Left forelimb (tissue), 1 donor: ENCODE results near the gene SPTB.

Source experiments
- DNase-seq: peaks from one replicate; pipeline ENCODE4 v3.0.0-alpha.2; 2018; ENCODE audit warnings: low spot score

Gene SPTB

DNA sequence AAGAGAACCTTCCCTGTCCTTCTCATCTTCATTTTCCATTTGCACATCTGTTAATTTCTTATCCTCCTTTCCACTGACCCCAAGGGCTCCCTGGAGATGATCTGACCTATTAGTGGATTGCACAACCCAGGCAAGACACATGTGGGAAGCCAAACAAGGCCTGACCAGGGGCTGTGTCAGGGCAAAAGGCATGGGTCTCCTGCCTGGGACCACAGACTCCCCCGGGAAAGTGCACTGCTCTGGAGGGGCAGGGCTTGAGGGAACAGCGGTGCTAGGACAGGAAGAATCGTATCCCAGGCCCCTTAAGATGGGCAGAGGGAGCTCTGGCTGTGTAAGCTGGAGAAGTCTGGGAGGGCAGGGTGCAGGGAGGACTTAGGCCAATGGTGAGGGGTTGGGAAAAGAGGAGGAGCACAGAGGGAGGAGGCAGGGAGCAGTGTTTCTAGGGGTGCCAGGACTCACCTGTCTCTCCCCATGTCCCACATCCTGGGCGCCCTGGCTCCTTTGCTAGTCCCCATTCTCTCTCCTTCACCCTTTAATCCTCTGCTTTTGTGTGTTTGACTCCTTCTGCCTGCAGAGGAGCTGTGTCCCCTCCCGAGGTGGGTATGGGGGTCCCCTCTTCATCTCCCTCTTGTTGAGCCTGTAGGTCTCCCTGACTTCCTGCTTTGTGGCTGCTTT lies 150.2 kb downstream of the SPTB start:
- no peak for DNase-seq

DNA sequence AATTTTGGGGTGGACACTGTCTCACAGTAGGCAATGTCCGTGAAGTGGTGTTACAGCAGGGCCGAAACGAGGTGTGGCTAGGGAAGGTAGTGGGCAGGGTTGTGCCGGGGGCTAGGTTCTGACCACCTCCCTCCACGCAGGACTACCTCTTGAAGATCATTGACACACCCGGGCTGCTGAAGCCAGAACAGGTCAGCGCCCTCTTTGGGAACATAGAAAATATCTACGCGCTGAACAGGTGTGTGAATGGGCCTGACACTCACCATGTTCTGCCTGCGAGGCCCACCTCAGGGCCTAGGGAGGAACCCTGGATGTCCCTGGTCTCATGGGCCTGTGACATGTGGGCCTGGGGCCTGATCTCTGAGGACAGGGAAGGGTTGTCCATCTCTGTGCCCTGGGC lies 150.9 kb downstream of the SPTB start:
- DNase-seq: no peak

DNA sequence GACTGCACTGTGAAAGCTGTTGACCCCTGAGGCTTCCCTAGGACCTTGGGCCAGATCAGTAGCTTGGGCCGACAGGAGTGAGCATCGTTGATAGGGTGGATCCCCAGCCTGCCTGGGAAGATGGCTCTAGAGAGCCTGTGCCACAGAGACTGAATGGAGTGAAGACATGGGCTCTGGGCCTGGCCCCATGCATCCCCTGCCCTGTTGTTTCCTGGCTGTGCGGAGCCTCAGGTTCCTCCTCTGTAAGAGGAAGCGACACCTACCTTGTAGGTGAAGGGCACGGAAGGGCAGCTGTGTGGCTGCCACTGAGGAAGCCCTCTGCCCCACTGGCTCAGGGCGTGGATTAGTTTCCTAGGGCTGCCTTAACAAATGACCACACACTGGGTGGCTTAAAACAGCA lies 151.6 kb downstream of the SPTB start:
- no peak for DNase-seq

DNA sequence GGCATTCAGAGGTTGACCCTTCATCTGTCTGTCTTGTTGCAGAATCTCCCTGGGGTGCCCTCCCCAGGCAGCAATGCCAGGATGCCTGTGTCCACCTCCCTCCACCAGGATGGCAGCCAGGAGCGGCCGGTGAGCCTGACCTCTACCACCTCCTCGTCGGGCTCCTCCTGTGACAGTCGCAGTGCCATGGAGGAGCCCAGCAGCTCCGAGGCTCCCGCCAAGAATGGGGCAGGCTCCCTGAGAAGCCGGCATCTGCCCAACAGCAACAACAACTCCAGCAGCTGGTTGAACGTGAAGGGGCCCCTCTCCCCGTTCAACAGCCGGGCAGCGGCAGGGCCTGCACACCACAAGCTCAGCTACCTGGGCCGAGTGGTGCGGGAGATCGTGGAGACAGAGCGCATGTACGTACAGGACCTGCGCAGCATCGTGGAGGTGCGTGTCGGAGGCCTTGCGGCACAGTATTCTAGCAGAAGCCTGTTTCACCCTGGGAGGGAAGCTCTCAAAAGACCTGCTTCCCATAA lies 152.1 kb downstream of the SPTB start:
- DNase-seq: no peak

DNA sequence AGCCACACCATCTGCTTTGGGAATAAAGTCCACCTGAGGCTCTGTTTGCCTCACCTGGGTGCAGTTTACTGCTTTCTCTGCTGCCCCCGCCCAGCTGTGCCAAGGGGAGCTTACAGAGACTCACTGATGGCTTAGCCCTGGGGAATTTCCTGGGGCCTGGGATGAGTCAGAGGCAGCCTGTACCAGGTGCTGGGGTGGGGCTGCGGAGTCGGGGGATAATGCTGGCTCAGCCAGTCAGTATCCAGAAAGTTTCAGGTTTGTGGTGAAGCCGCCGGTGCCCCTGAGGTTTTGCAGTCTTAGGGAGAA lies 153.2 kb downstream of the SPTB start:
- DNase-seq: no peak

DNA sequence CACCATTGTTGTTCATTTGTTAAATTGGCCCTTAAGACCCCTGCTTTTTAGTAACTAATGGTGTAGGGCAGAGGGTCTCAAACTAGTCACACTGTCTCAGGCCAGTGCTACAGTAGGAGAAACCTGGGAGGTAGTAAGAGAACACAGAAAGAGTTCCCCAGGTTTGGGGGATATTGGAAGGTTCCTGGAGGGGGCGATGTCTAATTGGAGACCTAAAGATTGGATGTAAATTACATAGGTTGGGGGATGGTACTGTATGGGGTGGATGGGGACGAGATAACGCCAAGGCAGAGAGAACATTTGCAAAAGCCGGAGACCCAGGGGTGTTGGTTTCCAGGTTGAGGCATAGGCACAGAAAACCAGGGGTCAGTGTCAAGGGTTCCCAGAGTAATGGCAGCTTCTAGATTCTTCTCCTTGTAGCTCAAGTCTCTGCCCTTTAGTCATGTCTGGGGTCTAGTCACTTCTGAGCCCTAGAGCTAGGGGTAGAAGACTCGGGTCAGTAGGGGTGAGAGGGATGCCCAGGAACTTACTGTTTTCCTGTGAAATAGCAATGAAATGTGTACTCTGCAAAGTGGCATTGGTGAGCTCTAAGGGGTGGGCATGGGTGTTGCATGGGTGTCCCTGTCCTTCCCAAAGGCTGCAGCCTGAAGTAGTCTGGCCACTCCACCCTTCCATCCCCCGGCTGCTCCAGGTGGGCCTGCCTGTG lies 153.7 kb downstream of the SPTB start:
- no peak for DNase-seq

DNA sequence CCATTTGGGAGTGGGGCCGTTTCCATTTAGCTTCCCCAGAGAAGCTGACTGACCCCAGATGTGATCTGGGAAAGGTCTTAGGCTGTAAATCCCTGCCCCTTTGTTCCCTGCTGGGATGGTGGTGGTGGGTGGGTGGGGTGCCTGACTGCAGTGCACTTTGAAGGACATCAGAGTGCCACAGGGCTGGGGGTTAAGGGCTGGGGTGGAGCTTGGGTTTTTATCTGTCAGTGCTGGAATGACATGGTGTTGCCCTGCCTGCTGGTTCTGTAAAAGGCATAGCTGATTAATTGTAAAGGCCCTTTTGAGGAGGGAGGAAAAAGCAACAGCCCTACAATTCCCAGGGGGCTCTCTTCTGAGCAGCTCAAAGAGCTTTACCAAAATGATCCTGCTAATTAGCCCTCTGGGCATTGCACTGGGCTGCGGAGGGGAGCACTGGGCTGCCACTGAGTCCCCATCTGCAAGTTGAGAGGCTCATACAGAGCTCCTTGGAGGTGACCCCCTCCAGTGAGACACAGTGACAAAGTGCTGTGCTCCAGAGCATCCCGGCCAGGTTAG lies 154.4 kb downstream of the SPTB start:
- no peak for DNase-seq

DNA sequence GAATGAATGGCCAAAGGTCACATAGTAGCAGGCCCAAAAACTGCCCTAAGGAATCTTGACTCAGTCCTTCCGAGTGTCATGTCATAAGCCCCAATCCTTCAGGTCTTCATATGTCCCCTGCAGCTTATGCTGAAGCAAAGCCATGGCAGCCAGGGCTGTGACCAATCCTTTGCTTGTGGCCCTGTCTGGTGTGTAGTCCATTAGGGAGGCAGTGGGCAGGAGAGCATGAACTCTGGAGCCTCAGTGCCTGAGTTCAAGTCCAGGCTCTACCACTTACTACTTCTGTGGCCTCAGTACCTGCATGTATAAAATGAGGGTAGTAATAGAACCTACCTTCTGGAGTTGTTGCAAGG lies 155.2 kb downstream of the SPTB start:
- DNase-seq: no peak

DNA sequence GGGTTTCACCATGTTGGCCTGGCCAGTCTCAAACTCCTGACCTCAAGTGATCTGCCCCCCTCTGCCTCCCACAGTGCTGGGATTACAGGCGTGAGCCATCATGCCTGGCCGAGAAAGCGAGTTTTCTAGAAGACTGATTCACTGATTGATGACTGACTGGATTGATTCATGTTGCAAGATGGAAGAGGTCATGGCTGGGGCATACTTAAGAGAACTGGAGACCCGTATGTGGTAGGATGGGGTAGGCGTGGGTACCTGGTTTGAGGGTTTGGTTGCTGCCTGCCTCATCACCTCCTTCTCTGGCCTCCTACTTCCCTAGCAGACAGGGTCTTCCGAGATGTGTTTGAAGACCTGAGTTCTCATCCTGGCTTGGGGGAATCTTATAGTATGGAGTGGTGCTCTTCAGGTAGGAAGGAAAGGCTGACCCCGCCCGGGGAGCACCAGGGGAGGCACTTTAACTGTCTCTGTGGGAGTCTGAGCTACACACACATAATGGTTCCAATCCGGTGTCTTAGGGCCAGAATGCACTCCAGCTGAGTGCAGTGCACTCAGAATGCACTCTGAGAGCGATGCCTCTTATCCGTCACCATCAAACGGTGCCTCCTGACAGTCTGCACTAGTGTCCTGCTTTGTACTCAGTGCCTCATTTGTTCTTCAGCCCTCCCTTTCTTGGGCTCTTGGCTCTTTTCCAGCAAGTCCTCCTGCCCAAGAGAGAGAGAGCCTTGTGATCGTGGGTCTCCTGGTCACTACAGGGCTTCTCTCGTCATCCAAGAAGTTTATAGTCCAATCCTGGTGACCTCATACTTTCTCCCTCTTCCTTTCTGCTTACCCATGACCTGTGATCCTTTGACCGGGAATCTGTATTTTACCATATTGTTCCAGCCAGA lies 155.8 kb downstream of the SPTB start:
- DNase-seq: no peak

DNA sequence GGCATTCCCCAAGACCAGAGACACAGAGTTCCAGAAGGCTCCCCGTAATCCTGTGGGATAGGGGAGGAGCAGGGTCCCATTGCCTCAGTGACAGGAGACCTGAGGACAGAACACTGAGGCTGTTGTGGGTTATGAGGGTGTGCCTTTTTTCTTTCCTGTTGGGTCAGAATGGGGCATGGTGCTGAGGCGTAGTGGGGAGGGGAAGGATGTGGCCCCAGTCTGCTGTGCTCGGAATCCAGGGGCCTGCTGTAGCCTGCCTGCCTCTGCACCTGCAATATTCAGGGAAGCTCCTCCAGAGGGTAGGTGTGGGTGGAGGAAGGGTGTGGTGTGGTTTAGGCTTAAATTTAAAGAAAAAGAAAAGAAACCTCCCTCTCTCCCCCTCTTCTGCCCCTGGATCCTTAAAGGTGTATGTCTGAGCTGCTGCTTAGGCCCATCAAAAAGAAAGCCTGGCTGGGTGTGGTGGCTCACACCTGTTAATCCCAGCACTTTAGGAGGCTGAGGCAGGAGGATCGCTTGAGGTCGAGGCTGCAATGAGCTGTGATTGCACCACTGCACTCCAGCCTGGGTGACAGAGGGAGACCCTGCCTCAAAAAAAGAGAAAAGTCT lies 156.8 kb downstream of the SPTB start:
- DNase-seq: no peak

DNA sequence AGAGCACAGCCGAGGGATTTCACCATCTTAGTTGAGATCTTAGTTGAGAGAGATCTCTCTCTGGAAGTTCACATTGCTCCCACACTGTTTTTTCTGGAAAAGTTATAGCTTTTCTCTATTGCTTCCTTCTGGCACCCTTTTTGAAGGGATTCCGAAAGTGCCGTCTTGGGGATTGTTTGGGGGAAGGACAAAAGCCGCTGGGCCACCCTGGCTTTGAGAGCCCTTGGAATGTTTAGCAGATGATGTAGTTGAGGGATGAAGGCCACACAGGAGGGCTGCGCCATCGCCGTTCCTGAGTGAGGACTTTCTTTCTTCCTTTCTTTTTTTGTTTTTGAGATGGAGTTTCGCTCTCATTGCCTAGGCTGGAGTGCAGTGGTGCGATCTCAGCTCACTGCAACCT lies 157.8 kb downstream of the SPTB start:
- no peak for DNase-seq

DNA sequence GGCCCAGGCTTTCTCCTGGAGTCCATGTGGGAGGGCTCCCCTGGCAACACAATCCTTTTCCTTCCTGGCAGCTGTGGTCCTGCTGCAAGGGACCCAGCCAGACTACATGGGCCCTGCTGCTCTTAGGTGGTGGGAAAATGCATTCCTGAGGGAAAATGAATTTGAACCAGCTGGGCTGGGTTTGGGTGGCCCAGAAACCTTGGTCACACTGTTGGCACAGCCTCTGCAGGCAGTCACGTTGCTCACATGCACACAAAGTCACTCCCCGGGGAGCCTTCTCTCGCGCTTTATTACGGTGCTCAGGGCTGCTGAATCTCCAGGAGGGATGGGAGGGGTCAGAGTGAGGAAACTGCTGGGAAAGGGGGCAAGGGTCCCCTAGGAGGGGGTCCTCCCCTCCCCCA lies 158.3 kb downstream of the SPTB start:
- no peak for DNase-seq

DNA sequence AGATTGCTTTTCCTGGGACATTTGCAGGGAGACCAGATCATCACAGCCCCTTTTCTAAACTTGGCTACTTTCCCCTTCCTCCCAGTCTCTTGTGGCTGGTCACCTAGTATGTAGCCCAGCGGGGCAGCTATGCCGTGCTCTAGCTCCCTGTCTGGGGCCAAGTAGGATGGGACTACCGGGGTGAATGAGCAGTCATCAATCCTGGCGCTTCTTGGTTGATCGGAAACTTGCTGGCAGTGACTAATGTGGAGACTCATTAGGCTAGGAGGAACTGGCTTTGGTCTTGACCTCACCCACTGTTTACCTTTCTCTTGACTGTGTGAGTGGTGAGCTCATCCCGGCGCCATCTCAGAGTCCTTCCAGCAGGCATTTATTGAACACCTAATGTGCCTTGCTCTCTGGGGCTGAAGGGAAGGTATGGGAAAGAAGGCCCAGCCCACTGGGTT lies 159.6 kb downstream of the SPTB start:
- no peak for DNase-seq

DNA sequence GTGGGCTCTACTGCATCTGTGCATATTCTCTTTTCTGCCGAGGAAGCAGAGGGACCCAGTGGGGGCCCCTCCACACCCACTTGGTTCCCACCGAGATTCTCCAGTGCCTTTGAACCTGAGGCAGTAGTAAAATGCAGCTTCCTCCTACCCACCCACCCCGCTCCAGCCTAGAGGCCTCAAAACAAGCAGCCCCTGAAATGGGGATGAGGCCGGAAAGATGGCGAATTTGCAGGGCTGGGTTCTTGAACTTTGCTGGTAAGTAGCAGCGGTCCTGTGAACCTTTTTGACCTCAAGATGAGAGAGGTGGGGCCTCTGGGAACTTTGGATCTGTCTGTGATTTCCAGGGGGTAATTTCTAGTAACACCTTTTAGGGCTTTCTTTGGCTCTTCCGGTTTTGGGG lies 160.1 kb downstream of the SPTB start:
- no peak for DNase-seq

DNA sequence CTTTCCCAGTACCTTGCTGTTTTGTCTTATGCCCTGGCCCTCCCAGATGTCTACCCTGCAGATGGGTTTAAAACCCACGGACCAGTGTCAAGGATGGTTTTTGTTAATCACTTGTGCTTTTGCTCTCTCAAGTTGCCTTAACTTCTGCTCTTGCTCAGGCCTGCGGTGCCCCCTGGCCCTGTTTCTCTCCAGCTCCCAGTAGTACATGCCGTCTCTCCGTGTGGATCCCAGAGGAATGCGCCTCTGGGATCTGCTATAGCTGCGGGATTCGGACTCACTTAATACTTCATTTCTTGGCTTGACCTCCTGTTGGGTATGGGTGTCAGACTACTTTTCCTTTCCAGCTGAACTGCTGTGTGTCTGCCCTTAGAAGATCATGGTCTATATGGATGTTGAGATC lies 160.9 kb downstream of the SPTB start:
- DNase-seq: no peak

DNA sequence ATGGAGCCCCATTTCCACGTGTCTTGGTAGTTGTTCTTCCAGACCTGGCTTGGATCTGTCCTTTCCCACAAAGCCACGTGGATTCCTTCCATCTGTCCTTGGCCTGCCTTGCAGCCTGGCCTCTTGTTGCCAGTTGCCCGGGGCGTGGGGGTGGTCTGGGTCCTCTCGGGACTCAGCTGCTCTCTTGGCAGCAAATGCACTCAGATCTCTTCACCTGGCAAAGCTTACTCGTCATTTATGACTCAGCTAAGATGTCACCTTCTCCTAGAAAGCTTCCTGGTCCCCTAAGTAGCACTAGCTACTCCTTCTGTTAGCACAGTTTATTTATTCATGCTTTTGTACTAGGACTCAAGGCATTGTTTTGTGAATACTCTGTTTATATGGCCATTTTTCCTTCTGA lies 161.8 kb downstream of the SPTB start:
- no peak for DNase-seq

DNA sequence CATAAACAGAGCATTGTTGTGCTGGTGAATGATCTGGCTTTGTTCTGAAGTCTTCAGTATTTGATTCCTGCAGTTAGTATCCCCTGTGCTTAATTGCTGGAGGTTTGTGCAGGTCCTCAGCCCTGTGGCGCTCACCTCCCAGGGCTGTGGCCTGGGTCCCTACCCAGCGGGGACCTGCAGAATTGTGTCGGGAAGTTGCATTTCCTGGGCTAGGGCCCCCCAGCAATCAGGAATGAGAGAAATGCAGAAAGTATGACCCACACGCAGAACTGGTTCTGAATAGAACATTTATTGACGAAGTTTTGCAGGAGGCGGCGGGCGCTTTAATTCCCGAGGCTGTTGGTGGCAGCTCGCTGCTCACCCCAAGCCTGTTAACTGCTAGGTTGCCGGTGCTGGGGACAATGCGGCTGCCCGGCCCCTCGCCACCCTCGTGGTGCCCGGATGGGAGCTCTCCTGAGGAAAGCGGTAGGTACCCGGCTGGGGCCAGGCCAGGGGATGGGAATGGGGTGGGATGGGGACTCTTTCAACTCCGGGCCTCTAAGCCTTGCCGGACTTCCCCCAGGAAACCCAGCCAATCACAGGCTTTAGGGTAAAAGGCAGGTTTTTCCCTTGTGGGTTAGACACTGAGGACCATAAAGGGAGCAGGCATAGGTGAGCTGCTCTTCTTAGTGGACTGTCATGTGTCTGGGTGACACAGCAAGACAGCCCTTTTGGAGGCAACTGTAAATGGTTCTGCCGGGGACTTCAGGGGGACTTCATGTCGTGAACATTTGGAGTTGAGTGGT lies 163.9 kb downstream of the SPTB start:
- no peak for DNase-seq

DNA sequence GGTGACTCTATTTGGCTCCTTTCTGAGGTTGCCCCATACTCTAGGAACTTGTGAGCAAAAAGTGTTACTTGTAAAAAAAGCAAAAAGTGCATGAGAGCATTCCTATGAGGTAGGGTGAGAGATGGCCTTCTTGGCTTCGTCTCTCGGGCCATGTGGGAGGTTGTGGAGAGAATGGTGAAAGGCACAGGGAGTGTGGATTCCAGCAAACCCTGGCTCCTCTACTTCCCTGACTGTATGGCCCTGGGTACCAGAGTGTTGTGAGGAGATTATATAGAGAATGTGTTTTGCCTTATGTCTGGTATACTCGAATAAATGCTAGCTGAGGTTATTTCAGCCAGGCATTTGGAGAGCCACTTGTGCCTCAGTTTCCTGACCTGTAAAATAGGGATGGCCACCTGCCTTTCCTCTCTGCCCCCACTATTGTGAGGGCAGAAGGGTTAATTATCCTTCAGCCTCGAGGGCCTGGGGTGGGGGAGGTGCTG lies 164.5 kb downstream of the SPTB start:
- no peak for DNase-seq

DNA sequence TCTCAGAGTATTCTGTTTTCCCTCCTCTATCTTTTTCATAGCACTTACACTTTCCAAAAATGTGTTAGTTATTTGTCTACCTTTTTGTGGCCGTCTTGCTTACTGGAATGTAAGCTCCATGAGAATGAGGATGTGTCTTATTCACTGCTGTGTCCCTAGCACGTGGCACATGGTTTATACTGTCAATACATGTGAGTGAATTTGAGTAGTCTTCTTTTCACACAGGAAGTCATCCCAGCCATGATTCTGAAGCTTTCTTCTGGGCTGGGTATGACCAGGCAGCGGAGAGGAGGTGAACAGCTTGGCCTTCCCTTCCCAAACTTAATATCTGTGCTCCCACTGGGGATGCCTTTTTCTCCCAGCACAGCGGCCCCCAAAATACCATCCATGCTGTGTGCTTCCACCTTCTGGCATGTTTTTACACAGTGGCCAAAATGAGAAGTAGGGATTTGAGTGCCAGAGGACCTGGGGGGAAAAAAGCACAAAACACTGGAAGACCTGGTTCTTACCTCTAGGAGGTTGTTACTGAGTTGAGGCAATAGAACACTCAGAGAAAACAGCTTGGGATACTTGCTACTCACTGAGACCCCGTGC lies 165.2 kb downstream of the SPTB start:
- DNase-seq: peak; percentile 9

DNA sequence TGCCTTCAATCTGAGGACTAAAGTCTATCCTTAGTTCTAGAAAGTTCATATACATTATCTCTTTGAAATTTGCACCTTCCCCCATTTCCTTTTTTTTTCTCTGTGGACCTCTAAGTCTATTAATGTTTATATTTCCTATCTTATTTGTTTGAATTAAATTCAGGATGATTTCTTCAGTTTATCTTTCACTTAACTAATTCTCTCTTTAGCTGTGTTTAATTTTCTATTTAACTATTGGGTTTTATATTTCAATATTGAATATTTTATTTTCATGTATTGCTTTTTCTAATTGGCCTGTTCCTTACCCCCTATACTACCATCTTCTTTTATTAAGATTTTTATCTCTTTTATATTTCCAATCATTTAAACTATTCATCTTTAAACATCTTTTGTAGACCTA lies 166.0 kb downstream of the SPTB start:
- no peak for DNase-seq

DNA sequence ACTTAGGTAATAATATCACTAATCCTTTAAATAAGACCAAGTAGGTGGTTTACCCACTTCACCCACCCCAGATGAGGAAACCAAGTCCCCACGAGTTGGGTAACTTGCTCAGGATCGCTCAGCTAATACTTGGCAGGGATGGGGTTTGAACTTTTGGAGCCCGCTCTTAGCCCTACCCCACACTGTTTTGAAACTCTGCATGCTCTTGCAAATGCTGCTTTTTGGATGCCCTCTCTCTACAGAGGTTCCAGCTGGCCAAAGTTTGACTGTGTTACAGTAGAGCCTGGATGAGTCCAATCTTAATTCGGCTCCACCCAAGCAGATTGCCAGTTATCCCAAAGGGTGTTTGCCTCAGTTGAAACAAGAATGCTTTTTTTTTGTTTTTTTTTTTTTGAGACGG lies 168.7 kb downstream of the SPTB start:
- peak; percentile 4 for DNase-seq
